HG03045 (cell line): Measurements from ENCODE around the gene TRIM74.
"Not testable (repeated sequence)": the region's sequence is repeated elsewhere in the genome, so short reads cannot be mapped to it uniquely, and the experiment has no call there.

Experiments used
- ATAC-seq: cut with Tn5 transposase; IDR thresholded peaks from one replicate; pipeline ENCODE4 v1.9.1; 2021; ENCODE audit warnings: mild to moderate bottlenecking, moderate library complexity; ENCODE audit not compliant: unreplicated experiment

TRIM74 gene

DNA sequence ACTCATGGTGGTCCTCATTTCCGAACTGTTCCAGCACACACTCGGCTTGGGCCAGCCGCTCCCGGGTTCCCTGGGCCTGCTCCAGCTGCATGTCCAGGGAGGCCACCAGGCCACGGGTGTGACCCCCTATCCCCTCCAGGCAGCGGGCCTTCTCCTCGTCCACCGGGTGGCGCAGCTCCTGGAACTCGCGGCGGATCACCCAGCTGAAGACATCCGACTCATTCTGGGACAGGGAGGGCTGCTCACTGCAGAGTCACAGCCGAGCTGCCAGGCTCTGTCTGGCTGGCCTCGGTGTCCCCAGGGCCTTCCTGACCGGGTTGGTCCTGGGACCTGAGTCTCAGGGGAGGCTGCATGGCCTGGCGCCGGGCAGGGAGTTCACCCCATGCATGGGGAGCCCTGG lies 9.2 kb downstream of the TRIM74 start:
- ATAC-seq, result not testable (repeated sequence)

DNA sequence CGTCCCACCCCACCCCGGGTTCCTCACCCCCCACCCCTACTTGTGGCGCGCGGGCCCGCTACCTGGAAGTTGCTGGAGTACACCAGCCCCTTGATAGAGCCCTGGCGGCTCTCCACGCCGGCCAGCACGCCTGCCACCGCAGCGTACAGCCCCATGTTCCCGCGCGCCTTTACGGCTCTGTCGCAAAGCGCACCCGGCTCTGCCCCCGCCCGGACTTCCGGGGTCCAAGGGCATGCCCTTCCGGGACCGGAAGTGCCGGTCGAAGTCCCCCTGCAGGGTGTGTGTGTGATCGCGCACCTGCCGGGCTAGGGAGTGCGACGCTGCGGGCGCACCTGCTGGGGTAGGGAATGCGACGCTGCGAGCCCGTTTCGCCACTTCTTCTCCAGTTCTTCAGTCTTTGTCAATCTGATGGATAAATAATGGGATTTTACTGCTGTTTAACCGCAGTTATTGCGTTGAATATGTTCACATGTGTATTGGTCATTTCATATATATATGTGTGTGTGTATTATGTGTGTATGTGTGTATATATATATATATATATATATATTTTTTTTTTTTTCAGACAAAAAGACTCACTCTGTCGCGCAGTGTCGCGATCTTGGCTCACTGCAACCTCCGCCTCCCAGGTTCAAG lies 14.6 kb downstream of the TRIM74 start:
- ATAC-seq, result peak; percentile 88

DNA sequence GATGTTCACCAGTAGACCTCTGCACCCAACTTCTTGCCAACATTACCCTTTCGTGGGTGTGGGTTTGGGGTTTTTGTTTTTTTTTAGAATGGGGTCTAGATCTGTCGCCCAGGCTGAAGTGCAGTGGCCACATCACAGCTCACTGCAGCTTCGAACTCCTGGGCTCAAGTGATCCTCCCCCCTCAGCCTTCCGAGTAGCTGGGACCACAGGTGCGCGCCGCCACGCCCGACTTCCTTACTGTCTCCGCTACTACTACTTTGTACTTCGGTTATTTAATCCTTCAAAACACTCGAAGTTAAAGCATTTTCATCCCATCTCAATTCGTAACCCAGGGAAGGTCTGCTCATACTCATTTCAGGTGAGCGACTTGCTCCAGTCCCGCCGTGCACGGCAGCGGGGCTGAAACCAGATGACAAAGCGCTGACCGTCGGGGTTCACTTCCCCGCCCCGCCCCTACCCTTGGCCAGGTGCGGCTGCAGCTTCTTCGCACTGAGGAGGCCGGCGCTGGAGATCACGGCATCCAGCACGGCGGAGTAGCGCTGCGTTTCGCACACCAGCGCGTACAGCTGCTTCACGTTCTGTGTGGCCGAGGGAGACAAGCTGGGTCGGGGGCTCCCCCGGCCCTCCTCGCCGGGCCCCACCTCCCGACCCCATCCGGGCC lies 15.2 kb downstream of the TRIM74 start:
- peak; percentile 49 for ATAC-seq

DNA sequence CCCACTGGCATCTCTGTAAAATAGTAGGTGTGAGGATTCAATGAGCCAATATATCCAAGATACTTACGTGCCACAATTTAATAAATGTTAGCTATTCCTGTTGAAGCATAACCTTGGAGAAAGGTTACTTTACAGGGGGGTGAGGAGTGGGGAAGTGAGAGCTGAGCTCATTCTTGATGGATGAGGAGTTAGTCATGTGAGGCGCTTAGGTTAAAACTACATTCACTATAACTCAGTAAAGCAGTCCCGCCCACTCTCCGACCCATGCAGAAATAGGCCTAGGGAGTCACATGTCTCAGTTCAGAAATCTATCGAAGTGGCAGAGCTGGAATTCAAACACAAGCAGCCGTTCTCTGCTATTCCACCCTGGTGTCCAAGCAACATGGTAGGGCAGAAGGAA lies 18.8 kb downstream of the TRIM74 start:
- not testable (repeated sequence) for ATAC-seq

DNA sequence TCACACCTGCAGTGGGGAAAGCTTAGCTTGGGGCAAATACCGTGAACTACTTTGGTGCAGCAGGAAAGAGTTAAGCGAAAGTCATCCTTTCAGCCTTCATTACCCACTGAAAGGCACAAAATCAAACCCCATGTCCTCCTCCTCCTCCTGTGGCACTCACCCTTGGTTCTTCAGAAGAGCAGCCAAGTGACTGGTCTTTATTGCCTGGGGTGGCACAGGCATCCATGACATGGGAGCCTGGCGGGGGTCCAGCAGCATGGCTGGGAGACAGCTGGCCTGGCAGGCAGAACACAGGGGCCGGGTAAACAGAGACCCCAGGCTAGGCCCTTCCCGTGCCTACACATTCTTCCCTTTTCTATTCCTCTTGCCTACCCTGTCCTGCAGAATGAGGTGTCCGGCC lies 19.6 kb downstream of the TRIM74 start:
- ATAC-seq, result not testable (repeated sequence)

DNA sequence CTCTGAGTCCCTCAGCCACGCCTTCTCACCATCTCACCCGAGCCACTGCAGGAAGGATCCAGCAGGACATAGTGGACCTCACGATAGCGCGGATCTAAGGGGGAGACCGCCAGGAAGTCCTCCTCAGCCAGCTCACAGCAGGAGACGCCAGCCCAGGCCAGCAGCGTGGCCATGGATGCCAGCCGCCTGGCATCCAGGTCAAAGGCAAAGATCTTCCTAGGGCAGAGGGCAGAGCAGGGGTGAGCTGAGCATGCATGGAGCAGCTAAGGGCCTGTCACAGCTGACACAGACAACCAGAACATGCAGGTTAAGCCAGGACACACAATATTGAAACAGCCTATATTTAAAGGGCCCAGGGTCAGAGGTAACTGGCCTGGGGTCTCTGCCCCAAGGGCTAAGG lies 20.0 kb downstream of the TRIM74 start:
- ATAC-seq, result not testable (repeated sequence)

DNA sequence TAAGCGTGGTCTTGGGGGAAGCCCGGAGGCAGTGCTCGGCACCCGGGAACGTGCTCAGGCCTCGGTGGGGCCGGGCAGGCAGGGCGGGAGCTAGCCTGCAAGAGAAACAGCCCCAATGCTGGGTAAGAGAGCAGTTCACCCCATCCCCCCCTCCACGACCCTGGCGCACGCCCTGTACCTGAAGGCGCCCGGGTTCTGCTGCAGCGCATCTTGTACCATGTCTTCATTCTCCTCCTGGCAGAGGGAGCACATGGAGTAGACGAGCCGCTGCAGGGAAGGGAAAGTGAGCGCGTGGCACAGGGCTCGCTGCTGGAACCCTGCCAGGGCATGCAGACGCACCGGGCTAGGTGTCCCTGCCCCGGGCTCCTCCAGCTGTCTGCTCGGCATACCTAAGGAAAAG lies 20.6 kb downstream of the TRIM74 start:
- not testable (repeated sequence) for ATAC-seq

DNA sequence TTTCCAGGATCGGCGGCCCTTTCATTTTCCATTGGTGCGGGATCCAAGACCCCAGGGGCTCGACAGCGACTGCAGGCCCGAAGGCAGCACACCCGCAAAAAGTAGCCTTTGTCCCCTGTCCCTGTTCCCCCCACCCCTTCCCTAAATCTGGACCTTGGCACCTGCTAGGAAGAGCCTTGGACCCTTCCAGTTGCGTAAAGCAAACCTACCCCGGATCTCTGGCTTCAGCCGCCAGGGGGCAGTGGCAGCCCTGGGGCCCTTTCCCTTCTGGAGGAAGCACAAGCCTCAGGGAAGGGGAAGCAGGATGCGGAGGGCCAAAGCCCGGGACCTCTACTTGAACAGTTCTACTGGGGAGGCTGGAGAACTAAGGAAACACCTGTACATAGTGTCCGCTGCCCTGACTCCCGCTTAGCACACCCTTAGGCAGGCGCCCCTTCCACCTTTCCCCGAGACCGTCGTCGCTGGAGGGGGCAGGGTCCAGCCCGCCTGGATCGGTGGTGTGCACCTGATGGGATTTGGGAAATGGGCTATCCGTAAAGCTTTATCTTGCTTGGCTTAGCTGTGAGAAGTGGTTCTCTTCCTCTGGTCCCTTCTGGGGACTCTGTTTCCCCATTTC lies 23.0 kb downstream of the TRIM74 start:
- not testable (repeated sequence) for ATAC-seq

DNA sequence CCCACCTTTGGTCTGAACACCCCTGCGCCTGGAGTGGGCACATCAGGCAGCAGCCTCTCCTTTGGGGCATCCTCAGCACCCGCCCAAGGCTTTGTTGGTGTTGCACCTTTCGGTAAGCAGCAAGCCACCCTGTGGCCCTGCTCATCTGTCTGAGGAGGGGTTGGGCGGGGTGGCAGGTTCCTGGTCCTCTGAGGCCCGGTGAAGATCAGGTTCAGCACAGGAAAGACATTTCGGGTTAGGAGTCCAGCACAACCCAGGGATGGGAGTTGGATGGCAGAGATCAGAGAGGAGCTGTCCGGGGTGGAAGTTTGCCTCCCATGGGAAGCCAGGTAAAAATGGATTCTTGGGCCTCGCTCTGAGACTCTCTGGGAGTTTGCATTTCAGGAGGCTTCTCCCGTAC lies 23.7 kb downstream of the TRIM74 start:
- ATAC-seq, result not testable (repeated sequence)

DNA sequence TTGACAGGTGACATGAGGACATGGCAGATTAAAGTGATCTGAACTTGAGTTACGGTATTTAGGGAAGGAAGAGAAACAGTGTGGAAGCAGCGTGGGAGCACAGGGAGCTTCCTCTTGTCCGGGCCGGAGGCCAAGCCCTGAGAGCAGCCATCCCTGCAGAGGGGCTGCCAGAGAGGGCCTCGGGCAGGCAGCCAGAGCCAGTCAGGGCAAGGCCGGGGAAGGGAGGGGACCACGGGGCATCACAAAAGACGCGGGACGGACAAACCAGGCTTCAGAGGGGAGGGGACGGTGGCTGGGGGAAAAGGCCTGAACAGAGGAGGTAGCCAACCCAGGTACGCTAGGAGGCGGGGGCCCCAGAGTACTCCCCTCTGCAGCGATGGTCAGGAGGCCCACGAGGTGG lies 24.3 kb downstream of the TRIM74 start:
- not testable (repeated sequence) for ATAC-seq

DNA sequence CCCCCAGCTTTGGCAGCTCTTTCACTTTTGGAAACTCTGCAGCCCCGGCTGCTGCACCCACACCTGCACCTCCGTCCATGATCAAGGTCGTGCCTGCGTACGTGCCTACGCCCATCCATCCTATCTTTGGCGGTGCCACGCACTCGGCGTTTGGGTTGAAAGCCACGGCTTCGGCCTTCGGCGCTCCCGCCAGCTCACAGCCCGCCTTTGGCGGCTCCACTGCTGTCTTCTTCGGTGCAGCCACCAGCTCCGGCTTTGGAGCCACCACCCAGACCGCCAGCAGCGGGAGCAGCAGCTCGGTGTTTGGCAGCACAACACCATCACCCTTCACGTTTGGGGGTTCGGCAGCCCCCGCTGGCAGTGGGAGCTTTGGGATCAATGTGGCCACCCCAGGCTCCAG lies 26.3 kb downstream of the TRIM74 start:
- not testable (repeated sequence) for ATAC-seq

DNA sequence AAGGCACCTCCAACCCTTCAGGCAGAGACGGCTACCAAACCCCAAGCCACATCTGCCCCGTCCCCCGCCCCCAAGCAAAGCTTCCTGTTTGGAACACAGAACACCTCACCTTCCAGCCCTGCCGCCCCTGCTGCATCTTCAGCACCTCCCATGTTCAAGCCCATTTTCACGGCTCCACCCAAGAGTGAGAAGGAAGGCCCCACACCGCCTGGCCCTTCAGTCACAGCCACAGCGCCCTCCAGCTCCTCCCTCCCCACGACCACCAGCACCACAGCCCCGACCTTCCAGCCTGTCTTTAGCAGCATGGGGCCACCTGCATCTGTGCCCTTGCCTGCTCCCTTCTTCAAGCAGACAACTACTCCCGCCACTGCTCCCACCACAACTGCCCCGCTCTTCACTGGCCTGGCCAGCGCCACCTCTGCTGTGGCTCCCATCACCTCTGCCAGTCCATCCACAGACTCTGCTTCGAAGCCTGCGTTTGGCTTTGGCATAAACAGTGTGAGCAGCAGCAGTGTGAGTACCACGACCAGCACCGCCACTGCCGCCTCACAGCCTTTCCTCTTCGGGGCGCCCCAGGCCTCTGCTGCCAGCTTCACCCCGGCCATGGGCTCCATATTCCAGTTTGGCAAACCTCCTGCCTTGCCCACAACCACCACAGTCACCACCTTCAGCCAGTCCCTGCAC lies 27.1 kb downstream of the TRIM74 start:
- not testable (repeated sequence) for ATAC-seq

DNA sequence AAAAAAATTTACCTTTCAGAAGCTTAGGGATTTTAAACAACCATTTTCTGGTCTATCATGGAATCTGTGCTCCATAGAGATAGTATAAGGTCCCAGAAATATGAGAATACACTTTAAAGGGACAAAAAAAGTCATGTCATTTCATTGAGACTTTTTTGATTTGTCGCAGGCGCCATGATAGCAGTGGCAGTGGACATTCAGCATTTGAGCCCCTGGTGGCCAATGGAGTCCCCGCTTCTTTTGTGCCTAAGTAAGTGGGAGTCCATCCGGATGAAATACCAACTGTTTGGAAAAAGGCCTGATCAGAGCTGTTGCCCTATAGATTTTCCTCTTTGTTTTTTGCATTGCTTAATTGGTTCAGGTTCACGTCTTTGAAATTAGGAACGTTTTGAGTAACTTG lies 41.0 kb downstream of the TRIM74 start:
- not testable (repeated sequence) for ATAC-seq

DNA sequence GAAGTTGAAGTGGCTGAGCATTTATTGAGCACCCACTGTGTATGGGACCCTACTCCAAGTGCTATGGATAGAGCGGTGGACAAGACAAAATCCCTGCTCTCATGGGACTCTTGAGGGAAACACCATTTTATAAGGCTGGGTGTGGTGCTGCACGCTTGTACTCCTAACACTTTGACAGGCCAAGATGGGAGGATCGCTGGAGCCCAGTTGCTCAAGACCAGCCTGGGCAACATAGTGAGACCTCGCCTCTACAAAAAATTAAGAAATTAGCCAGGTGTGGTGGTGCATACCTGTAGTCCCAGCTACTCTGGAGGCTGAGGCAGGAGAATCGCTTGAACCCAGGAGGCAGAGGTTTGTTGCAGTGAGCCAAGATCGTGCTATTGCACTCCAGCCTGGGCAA lies 41.5 kb downstream of the TRIM74 start:
- ATAC-seq, result not testable (repeated sequence)

DNA sequence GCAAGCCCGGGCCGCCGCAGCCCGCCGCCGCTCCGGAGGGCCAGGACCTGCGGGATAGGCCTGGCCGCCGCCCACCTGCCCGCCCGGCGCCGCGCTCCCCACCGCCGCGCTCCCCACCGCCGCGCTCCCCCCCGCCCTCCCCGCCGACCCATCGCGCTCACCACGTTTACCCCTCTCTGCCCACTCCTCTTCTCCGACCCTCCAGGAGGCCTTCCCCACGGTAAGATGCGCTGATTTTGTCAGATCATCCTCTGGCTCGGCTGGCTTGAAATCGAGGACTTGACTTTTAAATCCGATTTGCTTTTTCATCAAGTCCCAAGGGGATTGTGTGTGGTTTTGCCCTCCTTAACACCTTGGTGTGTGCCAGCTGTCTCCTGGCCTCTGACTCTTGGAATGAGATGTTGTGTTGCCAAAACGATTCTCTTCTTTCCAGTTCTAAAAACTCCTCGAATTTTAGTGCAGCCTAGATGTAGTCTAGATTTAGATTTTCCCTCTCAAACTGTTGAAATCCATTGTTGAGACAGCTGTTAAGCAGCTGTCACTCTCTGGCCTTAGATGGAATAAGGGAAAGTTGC lies 43.6 kb downstream of the TRIM74 start:
- ATAC-seq, result no peak

DNA sequence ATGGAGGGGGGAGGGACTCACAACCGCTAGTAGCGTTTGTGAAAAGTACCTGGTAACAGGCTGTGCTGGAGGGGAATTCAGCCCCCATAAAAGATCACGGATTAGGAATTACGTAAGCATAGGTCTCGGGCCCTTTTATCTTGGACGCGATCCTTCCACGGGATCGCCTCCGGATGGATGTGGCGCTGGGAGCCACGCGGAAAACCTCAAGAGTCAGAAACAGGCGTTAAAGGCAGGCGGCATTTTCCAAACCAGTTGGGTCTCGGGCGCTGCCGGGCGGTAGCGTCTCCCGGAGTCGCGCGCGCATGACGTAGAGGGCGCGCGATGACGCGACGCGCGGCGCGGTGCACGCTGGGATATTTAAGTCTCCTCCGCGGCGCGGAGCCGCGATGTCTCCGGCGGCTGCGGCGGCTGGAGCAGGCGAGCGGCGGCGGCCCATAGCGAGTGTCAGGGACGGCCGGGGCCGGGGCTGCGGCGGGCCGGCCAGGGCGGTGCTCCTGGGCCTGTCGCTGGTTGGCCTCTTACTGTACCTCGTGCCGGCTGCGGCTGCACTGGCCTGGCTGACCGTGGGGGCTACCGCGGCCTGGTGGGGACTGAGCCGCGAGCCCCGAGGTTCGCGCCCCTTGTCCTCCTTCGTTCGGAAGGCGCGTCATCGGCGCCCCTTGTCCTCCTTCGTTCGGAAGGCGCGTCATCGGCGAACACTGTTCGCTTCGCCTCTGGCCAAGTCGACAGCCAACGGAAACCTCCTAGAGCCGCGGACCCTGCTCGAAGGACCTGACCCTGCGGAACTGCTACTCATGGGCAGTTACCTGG lies 44.3 kb downstream of the TRIM74 start, which contains the start of gene POM121:
Gene POM121, plus strand, starts transcription at position 363 of the 813 bp plus-strand sequence. Its CDS starts 27 bp downstream, at position 390.
- ATAC-seq, result peak; percentile 81

DNA sequence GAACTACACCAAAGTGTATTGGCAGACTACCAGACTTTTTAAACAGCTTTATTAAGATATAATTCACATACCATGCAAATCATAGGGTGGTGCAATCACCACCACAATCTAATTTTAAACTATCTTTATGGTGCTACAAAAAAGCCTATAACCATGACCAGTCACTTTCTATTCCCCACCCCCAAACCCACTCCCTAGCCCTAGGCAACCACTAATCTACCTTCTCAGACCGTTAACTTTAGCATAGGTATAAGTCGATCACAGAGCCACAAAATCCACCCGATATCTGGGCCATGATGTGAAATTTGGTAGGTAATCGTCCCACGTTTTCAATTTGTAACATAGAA lies 44.9 kb downstream of the TRIM74 start:
- ATAC-seq, result peak; percentile 5

DNA sequence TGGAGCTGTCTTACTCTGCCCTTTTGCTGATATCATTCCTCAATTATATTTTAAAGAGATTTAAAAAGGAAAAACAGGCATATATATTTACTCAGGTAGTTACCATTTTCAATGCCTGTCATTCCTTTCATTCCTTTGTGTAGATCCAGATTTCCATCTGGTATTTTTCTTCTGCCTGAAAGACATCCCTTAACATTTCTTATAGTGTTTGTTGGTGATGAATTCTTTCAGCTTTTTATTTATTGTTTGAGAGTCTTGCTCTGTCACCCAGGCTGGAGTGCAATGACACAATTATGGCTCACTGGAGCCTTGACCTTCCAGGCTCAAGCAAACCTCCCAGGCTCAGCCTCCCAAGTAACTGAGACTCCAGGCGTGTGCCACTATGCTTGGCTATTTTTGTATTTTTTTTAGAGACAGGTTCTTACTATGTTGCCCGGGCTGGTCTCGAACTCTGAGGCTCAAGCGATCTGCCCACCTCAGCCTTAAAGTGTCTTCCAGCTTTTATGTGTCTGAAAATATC lies 50.0 kb downstream of the TRIM74 start:
- ATAC-seq, result no peak

DNA sequence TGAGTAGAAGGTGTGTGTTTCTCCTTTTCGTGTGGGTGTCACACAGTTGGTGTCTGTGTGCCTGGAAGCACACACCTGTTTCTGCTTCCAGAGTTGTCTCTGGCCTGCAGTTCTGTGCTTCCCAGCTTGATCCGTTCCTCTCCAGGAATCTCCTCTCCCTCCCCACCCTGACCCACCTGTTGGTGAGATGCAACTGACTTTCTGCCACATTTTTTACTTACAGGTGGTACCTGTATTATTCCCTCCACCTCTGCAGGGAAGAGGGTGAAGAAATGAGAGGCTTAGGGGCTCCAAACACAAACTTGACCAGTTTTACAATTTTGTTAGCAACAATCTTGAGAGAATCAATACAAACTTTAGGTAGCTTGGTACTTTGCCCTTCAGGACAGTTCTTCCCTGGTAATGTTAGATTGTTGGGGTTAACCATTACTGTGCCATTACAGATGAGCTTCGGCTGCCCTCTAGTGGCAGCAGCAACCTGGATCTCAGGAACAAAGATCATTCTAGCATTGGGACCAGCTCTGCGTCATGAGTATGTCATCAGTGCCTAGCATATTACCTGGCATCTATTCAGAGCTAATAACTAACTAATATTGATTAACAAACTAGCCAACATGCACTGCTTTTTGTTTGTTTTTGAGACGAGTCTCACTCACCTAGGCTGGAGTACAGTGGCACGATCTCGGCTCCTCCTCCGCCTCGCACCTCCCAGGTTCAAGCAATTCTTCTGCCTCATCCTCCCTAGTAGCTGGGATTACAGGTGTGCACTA lies 54.3 kb downstream of the TRIM74 start:
- peak; percentile 76 for ATAC-seq
